GM15510 (cell line): ENCODE results near the gene RO60.
A peak's percentile ranks its signal among the peaks of the same experiment; 100 is the strongest.

Experiments
- POLR2A ChIP-seq: IDR thresholded peaks from 3 replicates; pipeline ENCODE4 v1.6.1; 2011; ENCODE audit warnings: borderline replicate concordance; ENCODE audit not compliant: insufficient read length; ENCODE audit errors: extremely low read depth

Gene RO60

DNA sequence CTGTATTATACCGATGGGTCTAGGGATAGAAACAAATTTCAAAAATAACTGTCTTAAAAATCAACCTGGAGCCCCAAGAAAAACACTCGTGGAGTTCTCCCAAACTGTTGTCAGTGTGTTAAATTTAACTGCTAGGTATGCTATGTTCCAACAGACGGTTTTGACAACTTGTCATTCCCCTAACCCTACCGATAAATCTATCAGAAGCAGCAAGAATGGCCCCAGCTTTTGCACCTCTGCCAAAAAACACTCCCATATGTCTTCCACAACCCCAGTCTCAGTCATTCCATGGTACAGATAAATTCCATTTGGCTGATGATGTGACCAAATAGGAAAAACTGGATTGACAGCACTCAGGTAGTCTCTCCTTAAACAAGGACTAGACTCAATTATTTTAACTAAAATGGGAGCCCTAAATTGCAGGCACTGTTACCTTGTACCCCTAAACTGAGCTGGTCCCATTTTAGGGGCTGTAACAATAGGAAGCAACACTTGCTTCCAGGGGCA, 5.2 kb upstream of the RO60 start:
- TF ChIP-seq POLR2A = no peak

GRCh38 chr1:193058529-193059281, 707 bp upstream of the RO60 start:
- peak; percentile 70 for TF ChIP-seq POLR2A

- TF ChIP-seq POLR2A = no peak
These were observed 647 bp downstream of the RO60 start for GRCh38 chr1:193060115-193060403.

GRCh38 chr1:193060406-193060805, 994 bp downstream of the RO60 start:
- TF ChIP-seq POLR2A = no peak

- no peak for TF ChIP-seq POLR2A
These were observed 1.5 kb downstream of the RO60 start for GRCh38 chr1:193060938-193061337.

GRCh38 chr1:193062698-193063463, 3.5 kb downstream of the RO60 start:
- TF ChIP-seq POLR2A = no peak

- no peak for TF ChIP-seq POLR2A
These were observed 6.5 kb downstream of the RO60 start for GRCh38 chr1:193065954-193066353.

DNA sequence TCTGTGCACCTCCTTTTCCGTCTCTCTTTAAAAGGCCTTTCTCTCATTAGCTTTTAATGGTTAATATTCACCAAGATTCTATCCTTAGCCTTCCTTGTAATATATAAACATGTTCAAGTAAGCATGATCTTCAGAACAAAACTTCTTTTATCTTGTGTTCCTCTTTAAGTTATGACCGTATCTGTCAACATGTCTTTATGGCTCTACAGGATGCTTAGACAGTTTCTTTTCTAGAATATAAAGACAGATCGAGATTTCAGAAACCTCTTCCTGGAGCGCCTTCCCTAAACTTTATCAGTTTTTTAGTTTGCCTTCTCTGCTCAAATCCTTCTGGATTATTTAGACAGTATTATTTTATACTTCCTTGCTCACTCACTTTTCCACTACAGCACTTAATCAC, 7.2 kb downstream of the RO60 start:
- TF ChIP-seq POLR2A = no peak

DNA sequence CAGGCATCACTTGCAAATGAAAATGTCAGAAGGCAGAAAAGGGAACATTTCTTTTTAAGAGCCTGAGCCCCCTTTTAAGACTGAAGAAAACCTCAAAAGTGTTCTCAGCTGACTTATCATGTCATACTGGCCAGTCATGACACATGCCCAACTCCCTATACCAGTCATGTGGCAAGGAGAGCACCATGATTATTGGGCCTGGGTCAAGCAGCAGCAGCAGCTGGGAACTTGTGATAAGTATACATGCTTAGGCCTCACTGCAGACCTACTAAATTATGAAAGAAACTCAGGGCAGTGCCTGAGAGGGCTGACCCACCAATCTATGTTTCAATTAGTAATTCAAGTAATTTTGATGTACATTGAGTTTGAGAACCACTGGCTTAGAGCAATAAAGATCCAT, 8.6 kb downstream of the RO60 start:
- TF ChIP-seq POLR2A = no peak

DNA sequence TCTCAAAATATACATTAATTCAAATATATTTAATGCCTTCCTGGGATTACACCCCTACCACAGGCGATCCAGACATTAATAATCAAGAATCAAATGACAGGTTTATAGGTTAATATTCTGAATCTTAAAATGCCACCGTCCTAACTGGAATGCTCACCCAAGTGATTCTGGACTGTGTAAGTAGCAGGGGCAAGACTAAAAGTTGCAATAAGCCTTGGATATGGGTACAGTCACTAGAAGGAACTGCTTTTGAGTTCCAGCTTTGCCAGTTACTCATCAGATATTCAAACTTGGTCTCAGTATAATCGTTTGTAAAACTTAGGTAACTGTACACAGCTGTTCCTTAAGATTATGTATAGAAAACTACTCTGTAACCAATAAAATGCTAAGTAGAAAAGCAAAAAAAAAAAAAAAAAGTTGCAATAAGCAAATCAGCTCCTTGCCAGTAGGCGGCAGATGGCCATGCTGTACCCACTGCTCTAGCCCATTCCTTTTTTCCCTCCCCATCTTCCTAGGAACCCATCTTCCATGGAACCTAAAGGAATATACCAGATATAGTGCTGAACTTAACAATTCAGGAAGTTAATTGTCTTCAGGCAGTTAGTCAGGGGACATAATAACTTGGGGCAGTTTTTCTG, 10.5 kb downstream of the RO60 start:
- no peak for TF ChIP-seq POLR2A

GRCh38 chr1:193070386-193070753, 11.0 kb downstream of the RO60 start:
- TF ChIP-seq POLR2A = no peak

GRCh38 chr1:193070942-193071341, 11.5 kb downstream of the RO60 start:
- TF ChIP-seq POLR2A = no peak

DNA sequence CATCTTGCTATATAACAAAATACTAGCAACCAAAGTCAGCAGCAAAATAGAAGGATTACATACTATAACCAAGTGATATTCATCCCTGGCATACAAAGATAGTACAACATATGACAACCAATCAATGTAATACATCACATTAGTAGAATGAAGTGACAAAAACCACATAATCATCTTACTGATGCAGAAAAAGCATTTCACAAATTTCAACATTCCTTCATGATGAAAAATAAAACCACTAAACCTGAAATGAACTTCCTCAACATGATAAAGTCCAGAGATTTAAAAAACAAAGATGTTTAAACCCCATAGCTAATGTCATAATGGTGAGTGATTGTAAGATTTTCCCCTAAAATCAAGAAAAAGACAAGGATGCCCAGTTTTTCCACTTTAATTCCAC, 18.6 kb downstream of the RO60 start:
- no peak for TF ChIP-seq POLR2A

GRCh38 chr1:193079187-193079586, 19.8 kb downstream of the RO60 start:
- TF ChIP-seq POLR2A = no peak

- TF ChIP-seq POLR2A = no peak
These were observed 24.1 kb downstream of the RO60 start for GRCh38 chr1:193083365-193084088.
